Natural killer cell (primary cell): ENCODE data around the gene DENND1A. TPM values are rescaled to one million over a fixed set of nuclear protein-coding genes. Genes with fewer than 3 reads are reported as not detected.

ENCODE experiments used
- ATAC-seq, 3 donors: fragments of 150-1000 bp in 2 of 3; fragments of 200-7000 bp in 1 of 3; cut with Tn5 transposase; 1 replicate in 1 of 3; 2 replicates in 2 of 3; pipeline ENCODE4 v1.10.0; 2021; ENCODE audit warnings: mild to moderate bottlenecking in 2 of 3, moderate library complexity in 2 of 3
- DNase-seq, 2 donors: peaks; one replicate each; pipeline versions ENCODE4 v3.0.0 to v3.0.0-alpha.2; 2013 to 2021; ENCODE audit warnings: mixed read lengths in 1 of 2
- H3K27ac ChIP-seq: one replicate; pipeline ENCODE4 v1.5.1; 2013; ENCODE audit warnings: mild to moderate bottlenecking, low read length
- H3K27me3 ChIP-seq: one replicate; pipeline ENCODE4 v1.6.1; 2013; ENCODE audit warnings: low read length; ENCODE audit not compliant: control insufficient read depth, insufficient read depth
- H3K36me3 ChIP-seq: one replicate; pipeline ENCODE4 v1.6.1; 2013; ENCODE audit warnings: low read length; ENCODE audit not compliant: control insufficient read depth, insufficient read depth
- H3K4me1 ChIP-seq: one replicate; pipeline ENCODE4 v1.6.1; 2013; ENCODE audit warnings: low read length; ENCODE audit not compliant: control insufficient read depth, insufficient read depth
- H3K4me3 ChIP-seq: one replicate; pipeline ENCODE4 v1.5.1; 2013; ENCODE audit warnings: low read length
- H3K9me3 ChIP-seq: one replicate; pipeline ENCODE4 v1.6.1; 2013; ENCODE audit warnings: low read length; ENCODE audit not compliant: control insufficient read depth, insufficient read depth
- H3K27ac Mint-ChIP-seq, 2 donors: one replicate each; pipeline ENCODE4 v1.8.0; 2022; ENCODE audit warnings: mild to moderate bottlenecking in 2 of 2, mixed read lengths in 2 of 2, moderate library complexity in 1 of 2
- H3K27me3 Mint-ChIP-seq, 2 donors: one replicate each; pipeline ENCODE4 v1.8.0; 2022; ENCODE audit warnings: low read depth in 2 of 2, mixed read lengths in 2 of 2
- H3K36me3 Mint-ChIP-seq: one replicate; pipeline ENCODE4 v1.8.0; 2022; ENCODE audit warnings: mixed read lengths
- H3K4me1 Mint-ChIP-seq, 2 donors: one replicate each; pipeline ENCODE4 v1.8.0; 2022; ENCODE audit warnings: mixed read lengths in 2 of 2
- H3K4me3 Mint-ChIP-seq: one replicate; pipeline ENCODE4 v1.8.0; 2022; ENCODE audit warnings: mild to moderate bottlenecking, moderate library complexity, mixed read lengths
- H3K9me3 Mint-ChIP-seq, 2 donors: one replicate each; pipeline ENCODE4 v1.8.0; 2022; ENCODE audit warnings: mixed read lengths in 2 of 2
- CTCF ChIP-seq: fragments of 200-600 bp; IDR thresholded peaks from one replicate; pipeline ENCODE4 v1.8.0; 2022; ENCODE audit warnings: antibody characterized with exemption
- WGBS: methylation state at CpG from one replicate; pipeline ENCODE4 v1.1.7; 2013; ENCODE audit warnings: missing lambda C conversion rate; ENCODE audit not compliant: insufficient coverage; 5-methylcytosine and 5-hydroxymethylcytosine counted together
- intact Hi-C: fragments of 100-400 bp; cut with micrococcal nuclease; formaldehyde crosslinking; loops from one replicate; pipeline ENCODE4 v1.14.2; 2022
- total RNA-seq, 4 donors: library from RNA; stranded (reverse); fragments of 120-200 nt in 1 of 4; gene quantifications; one replicate each; pipeline versions ENCODE4 v1.2.3 to v1.2.4, GENCODE V29; 2013 to 2022

DENND1A gene
- total RNA-seq, 3 donors from 2014 or later (not counting 1 experiment from before 2014, with no cell fraction given), result 27.8 to 37.6 (median 30.9) TPM

DNA sequence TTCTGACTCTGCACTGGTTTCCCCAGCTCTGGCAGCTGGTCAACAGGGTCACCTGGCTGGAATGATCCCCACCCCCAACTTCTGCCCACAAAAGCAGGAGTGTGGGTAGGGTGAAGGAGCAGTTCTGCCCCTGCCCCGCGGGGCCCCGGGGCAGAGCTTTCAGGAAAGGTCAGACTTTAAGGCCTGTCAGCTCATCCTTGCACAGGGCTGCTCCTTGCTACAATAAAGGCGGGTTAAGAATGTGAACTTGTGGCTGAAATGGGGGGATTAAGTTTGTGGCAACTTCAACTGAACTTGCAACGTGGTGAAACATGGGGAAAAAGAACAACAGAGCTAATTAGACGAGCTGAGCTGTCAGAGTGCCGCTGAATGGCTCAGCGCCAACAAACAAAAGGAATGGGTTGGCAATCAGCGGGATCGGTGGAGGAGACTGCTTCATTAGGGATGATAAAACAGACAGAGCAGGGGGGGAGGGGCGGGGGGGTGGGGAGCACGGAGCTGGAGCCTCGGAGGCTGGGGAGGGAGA, 523.2 kb downstream of the DENND1A start:
- TF ChIP-seq CTCF, result no peak
- Histone ChIP-seq H3K27me3 (no peaks in the 10 kb centered on the region), H3K27ac (no peak overlapping the region), H3K9me3 (no peaks in the 10 kb centered on the region), H3K36me3 (no peaks in the 10 kb centered on the region), H3K4me3 (no peak overlapping the region), H3K4me1 (no peaks in the 10 kb centered on the region)
- ATAC-seq (no peak), DNase-seq (no peak)
- Mint-ChIP-seq H3K27me3 (no peaks in the 10 kb centered on the region), H3K27ac (no peak overlapping the region), H3K9me3 (no peaks in the 10 kb centered on the region), H3K36me3 (no peaks in the 10 kb centered on the region), H3K4me1 (peaks cover 0 to 5% of the 10 kb centered on the region in 2 donors), H3K4me3 (no peak overlapping the region)
- WGBS, result 94% methylated on average over 12 of the region's 13 CpGs
- intact Hi-C loops, result no loop called here

- H3K27ac ChIP-seq, result no peak overlapping the region
- DNase-seq (no peak), ATAC-seq (no peak)
- H3K9me3 ChIP-seq, result no peaks in the 10 kb centered on the region
- no peaks in the 10 kb centered on the region for H3K4me1 ChIP-seq
- TF ChIP-seq CTCF, result no peak
- intact Hi-C loops, result no loop called here
- WGBS, result 69% methylated on average over 6 of the region's 6 CpGs
- Mint-ChIP-seq H3K9me3 (no peaks in the 10 kb centered on the region), H3K4me3 (no peak overlapping the region), H3K4me1 (peaks cover 0 to 5% of the 10 kb centered on the region in 2 donors), H3K27ac (no peak overlapping the region), H3K27me3 (no peaks in the 10 kb centered on the region), H3K36me3 (no peaks in the 10 kb centered on the region)
- no peaks in the 10 kb centered on the region for H3K36me3 ChIP-seq
- no peak overlapping the region for H3K4me3 ChIP-seq
- no peaks in the 10 kb centered on the region for H3K27me3 ChIP-seq
Measured at GRCh38 chr9:123406016-123406415, 523.9 kb downstream of the DENND1A start.

GRCh38 chr9:123402981-123403509, 526.9 kb downstream of the DENND1A start:
- Histone ChIP-seq H3K27ac (no peak overlapping the region), H3K27me3 (no peaks in the 10 kb centered on the region), H3K9me3 (no peaks in the 10 kb centered on the region), H3K4me1 (no peaks in the 10 kb centered on the region), H3K36me3 (no peaks in the 10 kb centered on the region), H3K4me3 (no peak overlapping the region)
- H3K4me3 Mint-ChIP-seq, result no peak overlapping the region
- peaks cover 0 to 5% of the 10 kb centered on the region in 2 donors for H3K4me1 Mint-ChIP-seq
- no peaks in the 10 kb centered on the region for H3K27me3 Mint-ChIP-seq
- DNase-seq (no peak), ATAC-seq (no peak)
- TF ChIP-seq CTCF, result no peak
- no peaks in the 10 kb centered on the region for H3K9me3 Mint-ChIP-seq
- WGBS, result 96% methylated on average over 17 of the region's 17 CpGs
- intact Hi-C loops, result loop anchor here (5.0 kb wide), 1 partner anchor 639 kb away; no protein-coding TSS in a partner anchor
- H3K27ac Mint-ChIP-seq, result no peak overlapping the region
- no peaks in the 10 kb centered on the region for H3K36me3 Mint-ChIP-seq
